Neural cell (in vitro differentiated cells): ENCODE results near the gene SHROOM4.

Source experiments
- EZH2 ChIP-seq: fragments of 200-600, 300-800 bp; shearing (Covaris generic), sonication (generic); IDR thresholded peaks from 2 replicates; pipeline ENCODE4 v1.6.1; 2014; ENCODE audit warnings: antibody characterized with exemption, low read length, borderline replicate concordance, mild to moderate bottlenecking; ENCODE audit not compliant: insufficient read depth, poor library complexity, severe bottlenecking
- POLR2AphosphoS5 ChIP-seq: IDR thresholded peaks from 2 replicates; pipeline ENCODE4 v1.6.1; 2012

- TF ChIP-seq POLR2AphosphoS5 (no peak), EZH2 (no peak)
Observed at GRCh38 chrX:50712777-50713176, 101.2 kb downstream of the SHROOM4 start.
